ENCODE results near the gene C4BPB.

Gene C4BPB

DNA sequence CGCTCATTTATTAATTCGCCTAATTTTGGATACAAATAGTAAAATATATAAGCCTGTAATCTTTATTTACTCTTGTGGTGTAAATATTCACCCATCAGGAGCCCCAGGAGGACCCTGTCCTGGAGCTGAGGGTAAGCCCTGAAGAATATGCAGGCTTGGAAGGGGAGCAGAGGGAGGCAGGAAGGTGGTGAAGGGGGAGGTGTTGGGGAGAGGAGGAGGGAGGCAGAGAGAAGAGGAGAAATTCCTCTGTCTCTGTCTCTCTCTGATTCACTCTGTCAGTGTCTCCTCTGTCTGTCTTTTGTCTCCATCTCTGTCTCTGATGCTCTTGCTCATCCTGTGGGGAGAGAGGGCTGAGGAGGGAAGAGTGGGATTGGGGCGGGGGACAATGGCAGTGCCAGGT is 2.8 kb upstream of the C4BPB start:
- TF ChIP-seq ZNF274 (IDR thresholded peaks at IDR 0.05; ENCODE audit: low read depth, low read length), result no peak
- no peak for TF ChIP-seq SUZ12 (IDR thresholded peaks at IDR 0.05; ENCODE audit: extremely low read depth, insufficient read depth, insufficient read length)
- TF ChIP-seq YY1 (IDR thresholded peaks at IDR 0.05; ENCODE audit: insufficient read depth, insufficient read length), result no peak

DNA sequence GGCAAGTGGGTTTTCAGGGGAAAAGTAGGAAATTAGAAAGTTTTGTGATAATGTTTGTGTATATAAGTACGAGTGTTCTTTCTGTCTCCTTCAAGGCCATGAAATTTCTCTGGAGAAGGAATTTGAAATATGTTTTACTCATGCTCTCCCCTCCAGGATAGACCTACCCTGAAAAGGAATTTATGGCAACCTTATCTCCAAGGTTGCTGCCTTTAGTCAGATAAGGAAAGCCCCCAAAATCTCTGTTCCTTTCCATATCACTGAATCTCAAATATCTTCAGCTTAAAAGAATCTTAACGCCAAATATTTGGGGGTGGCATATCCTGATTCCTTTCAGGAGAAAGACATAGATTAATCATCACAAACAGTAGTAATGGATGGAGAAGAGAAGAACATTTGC is 499 bp upstream of the C4BPB start:
- Histone ChIP-seq H3K27me3 (ENCODE audit: insufficient read depth, insufficient read length) (no peaks in the 10 kb centered on the region), H3K9ac (ENCODE audit: insufficient read length, low read depth) (no peak overlapping the region), H3K9me3 (ENCODE audit: insufficient read depth, low read length) (no peaks in the 10 kb centered on the region), H3K4me3 (ENCODE audit: insufficient read length, low read depth) (no peak overlapping the region), H3K36me3 (ENCODE audit: insufficient read depth, insufficient read length, low read length) (no peaks in the 10 kb centered on the region), H3K4me1 (ENCODE audit: insufficient read depth, insufficient read length) (no peaks in the 10 kb centered on the region)
- TF ChIP-seq ZNF274 (IDR thresholded peaks at IDR 0.05; ENCODE audit: low read depth, low read length), result no peak
- no peak for TF ChIP-seq SUZ12 (IDR thresholded peaks at IDR 0.05; ENCODE audit: extremely low read depth, insufficient read depth, insufficient read length)
- no peak for TF ChIP-seq YY1 (IDR thresholded peaks at IDR 0.05; ENCODE audit: insufficient read depth, insufficient read length)
- DNase-seq (ENCODE audit: low read depth, low spot score), result no peak

More for the DNA sequence above, 2.8 kb upstream of the C4BPB start:
- no peak overlapping the region for H3K9ac ChIP-seq (ENCODE audit: insufficient read length, low read depth)
- H3K27me3 ChIP-seq (ENCODE audit: insufficient read depth, insufficient read length), result no peaks in the 10 kb centered on the region
- DNase-seq (ENCODE audit: low read depth, low spot score), result no peak
- no peak overlapping the region for H3K4me3 ChIP-seq (ENCODE audit: insufficient read length, low read depth)
- H3K36me3 ChIP-seq (ENCODE audit: insufficient read depth, insufficient read length, low read length), result no peaks in the 10 kb centered on the region
- no peaks in the 10 kb centered on the region for H3K9me3 ChIP-seq (ENCODE audit: insufficient read depth, low read length)
- no peaks in the 10 kb centered on the region for H3K4me1 ChIP-seq (ENCODE audit: insufficient read depth, insufficient read length)

DNA sequence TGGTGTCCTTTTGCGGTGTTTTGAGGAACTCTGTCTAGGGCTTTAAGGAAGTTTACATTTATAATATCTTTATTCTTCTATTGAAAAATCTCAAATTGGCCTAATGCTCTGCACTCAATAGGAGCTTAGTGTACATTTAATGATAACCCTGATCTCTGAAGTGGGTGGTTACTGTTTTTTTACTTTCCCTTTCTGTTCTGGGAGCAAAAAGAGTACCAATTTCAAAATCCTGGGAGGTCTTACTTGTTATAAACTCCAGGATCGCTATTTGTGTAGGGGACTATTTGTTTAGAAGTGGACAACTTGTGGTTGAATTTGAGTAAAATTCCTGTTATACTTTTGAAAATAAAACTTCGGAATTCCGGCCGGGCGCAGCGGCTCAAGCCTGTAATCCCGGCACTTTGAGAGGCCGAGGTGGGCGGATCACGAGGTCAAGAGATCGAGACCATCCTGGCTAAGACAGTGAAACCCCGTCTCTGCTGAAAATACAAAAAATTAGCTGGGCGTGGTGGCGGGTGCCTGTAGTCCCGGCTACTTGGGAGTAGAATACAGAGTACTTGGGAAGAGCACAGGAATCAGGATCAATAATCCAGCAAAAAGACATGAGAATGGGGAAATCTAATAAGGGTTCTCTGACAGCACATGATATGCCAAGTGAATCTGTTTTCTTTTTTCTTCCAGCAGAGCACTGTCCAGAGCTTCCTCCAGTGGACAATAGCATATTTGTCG is 1.1 kb downstream of the C4BPB start:
- no peak overlapping the region for H3K9ac ChIP-seq (ENCODE audit: insufficient read length, low read depth)
- TF ChIP-seq YY1 (IDR thresholded peaks at IDR 0.05; ENCODE audit: insufficient read depth, insufficient read length), result no peak
- TF ChIP-seq ZNF274 (IDR thresholded peaks at IDR 0.05; ENCODE audit: low read depth, low read length), result no peak
- no peak for TF ChIP-seq SUZ12 (IDR thresholded peaks at IDR 0.05; ENCODE audit: extremely low read depth, insufficient read depth, insufficient read length)
- no peaks in the 10 kb centered on the region for H3K9me3 ChIP-seq (ENCODE audit: insufficient read depth, low read length)
- no peak overlapping the region for H3K4me3 ChIP-seq (ENCODE audit: insufficient read length, low read depth)
- no peaks in the 10 kb centered on the region for H3K36me3 ChIP-seq (ENCODE audit: insufficient read depth, insufficient read length, low read length)
- no peaks in the 10 kb centered on the region for H3K4me1 ChIP-seq (ENCODE audit: insufficient read depth, insufficient read length)
- DNase-seq (ENCODE audit: low read depth, low spot score), result no peak
- no peaks in the 10 kb centered on the region for H3K27me3 ChIP-seq (ENCODE audit: insufficient read depth, insufficient read length)

DNA sequence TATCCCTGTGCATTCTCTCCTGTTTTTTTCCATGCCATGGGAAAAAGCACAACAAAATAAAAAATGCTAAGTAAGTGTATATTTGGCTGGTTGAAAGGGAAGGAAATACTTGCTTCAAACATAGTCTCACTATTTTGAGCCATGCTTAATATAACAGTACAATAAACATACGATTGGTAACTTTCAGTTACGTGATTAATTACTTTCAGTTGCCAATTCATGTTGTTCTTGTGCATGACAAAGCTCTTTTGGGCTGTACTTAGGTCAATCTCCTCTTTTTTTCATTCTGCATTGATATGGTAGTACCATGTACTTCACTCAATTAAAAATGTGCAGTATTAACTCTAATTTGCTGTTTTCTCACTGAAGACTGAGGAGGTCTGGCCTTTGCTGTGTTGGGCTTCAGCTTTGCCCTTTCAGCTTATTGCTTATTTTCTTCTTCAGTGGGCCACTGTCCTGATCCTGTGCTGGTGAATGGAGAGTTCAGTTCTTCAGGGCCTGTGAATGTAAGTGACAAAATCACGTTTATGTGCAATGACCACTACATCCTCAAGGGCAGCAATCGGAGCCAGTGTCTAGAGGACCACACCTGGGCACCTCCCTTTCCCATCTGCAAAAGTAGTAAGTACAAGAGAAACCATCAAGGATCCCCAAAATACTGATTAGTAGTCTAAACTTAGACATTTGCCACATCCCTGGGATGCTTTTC is 2.7 kb downstream of the C4BPB start:
- DNase-seq (ENCODE audit: low read depth, low spot score), result no peak
- TF ChIP-seq YY1 (IDR thresholded peaks at IDR 0.05; ENCODE audit: insufficient read depth, insufficient read length) (no peak), ZNF274 (IDR thresholded peaks at IDR 0.05; ENCODE audit: low read depth, low read length) (no peak), SUZ12 (IDR thresholded peaks at IDR 0.05; ENCODE audit: extremely low read depth, insufficient read depth, insufficient read length) (no peak)
- no peak overlapping the region for H3K9ac ChIP-seq (ENCODE audit: insufficient read length, low read depth)
- H3K9me3 ChIP-seq (ENCODE audit: insufficient read depth, low read length), result no peaks in the 10 kb centered on the region
- H3K36me3 ChIP-seq (ENCODE audit: insufficient read depth, insufficient read length, low read length), result no peaks in the 10 kb centered on the region
- no peaks in the 10 kb centered on the region for H3K4me1 ChIP-seq (ENCODE audit: insufficient read depth, insufficient read length)
- no peak overlapping the region for H3K4me3 ChIP-seq (ENCODE audit: insufficient read length, low read depth)
- no peaks in the 10 kb centered on the region for H3K27me3 ChIP-seq (ENCODE audit: insufficient read depth, insufficient read length)

DNA sequence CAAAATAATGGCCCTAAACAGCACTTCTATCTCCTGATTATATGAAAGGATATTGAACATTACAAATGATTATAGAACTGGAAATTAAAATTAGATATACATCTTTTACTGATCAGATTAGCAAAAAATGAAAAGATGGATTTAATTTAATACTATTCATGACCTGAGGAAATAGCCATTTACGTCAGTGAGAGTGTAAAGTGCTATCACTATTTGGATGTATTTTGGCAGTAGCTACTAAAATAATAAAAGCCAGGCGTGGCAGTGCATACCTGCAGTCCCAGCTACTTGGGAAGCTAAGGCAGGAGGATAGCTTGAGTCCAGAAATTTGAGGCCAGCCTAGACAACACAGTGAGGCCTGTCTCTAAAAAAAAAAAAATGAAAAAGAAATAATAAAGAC is 5.3 kb downstream of the C4BPB start:
- no peaks in the 10 kb centered on the region for H3K27me3 ChIP-seq (ENCODE audit: insufficient read depth, insufficient read length)
- H3K9me3 ChIP-seq (ENCODE audit: insufficient read depth, low read length), result peaks cover 11% of the 10 kb centered on the region; the same call in 1 of the 2 replicates
- no peaks in the 10 kb centered on the region for H3K36me3 ChIP-seq (ENCODE audit: insufficient read depth, insufficient read length, low read length)
- H3K4me3 ChIP-seq (ENCODE audit: insufficient read length, low read depth), result no peak overlapping the region
- H3K4me1 ChIP-seq (ENCODE audit: insufficient read depth, insufficient read length), result no peaks in the 10 kb centered on the region
- DNase-seq (ENCODE audit: low read depth, low spot score), result no peak
- H3K9ac ChIP-seq (ENCODE audit: insufficient read length, low read depth), result no peak overlapping the region
- TF ChIP-seq YY1 (IDR thresholded peaks at IDR 0.05; ENCODE audit: insufficient read depth, insufficient read length) (no peak), ZNF274 (IDR thresholded peaks at IDR 0.05; ENCODE audit: low read depth, low read length) (no peak), SUZ12 (IDR thresholded peaks at IDR 0.05; ENCODE audit: extremely low read depth, insufficient read depth, insufficient read length) (no peak)

DNA sequence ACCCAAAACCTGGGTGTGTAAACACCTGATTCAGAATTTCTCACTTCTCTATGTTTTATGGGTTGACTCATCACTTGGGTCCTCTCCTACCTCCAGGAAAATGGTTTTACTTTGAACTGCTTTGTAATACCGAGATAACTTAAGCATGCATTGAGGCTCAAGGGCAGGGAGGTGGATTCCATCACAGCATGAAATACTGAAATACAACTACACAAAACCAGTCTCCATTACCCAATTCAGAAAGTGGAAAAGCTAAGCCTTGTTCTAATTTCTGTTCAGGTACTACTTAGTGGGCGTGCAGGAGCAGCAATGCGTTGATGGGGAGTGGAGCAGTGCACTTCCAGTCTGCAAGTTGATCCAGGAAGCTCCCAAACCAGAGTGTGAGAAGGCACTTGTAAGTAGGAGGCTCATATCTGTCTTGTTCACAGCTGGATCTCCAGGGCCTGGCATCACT is 9.2 kb downstream of the C4BPB start:
- no peak overlapping the region for H3K4me3 ChIP-seq (ENCODE audit: insufficient read length, low read depth)
- H3K9me3 ChIP-seq (ENCODE audit: insufficient read depth, low read length), result peaks cover 15% of the 10 kb centered on the region; the same call in 1 of the 2 replicates
- TF ChIP-seq YY1 (IDR thresholded peaks at IDR 0.05; ENCODE audit: insufficient read depth, insufficient read length) (no peak), SUZ12 (IDR thresholded peaks at IDR 0.05; ENCODE audit: extremely low read depth, insufficient read depth, insufficient read length) (no peak), ZNF274 (IDR thresholded peaks at IDR 0.05; ENCODE audit: low read depth, low read length) (no peak)
- no peaks in the 10 kb centered on the region for H3K36me3 ChIP-seq (ENCODE audit: insufficient read depth, insufficient read length, low read length)
- no peaks in the 10 kb centered on the region for H3K4me1 ChIP-seq (ENCODE audit: insufficient read depth, insufficient read length)
- H3K27me3 ChIP-seq (ENCODE audit: insufficient read depth, insufficient read length), result no peaks in the 10 kb centered on the region
- H3K9ac ChIP-seq (ENCODE audit: insufficient read length, low read depth), result no peak overlapping the region
- DNase-seq (ENCODE audit: low read depth, low spot score), result no peak

DNA sequence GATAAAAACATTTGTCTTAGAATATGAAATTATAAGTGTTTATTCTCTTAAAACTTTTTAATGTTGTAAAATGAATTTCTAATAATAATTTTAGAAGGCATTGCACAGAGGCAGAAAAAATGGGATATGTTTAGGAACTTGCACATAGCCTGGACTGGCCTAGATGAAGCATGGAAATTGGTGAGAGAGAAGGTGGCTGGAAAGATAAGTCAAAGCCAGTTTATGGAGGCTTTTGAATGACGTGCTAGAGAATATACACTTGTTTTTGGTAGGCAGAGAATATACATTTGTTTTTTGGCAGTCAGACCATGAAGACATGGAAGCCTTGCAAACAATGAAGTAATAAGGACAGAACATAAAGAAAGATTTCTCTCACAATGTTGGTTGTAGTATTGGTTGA is 13.1 kb downstream of the C4BPB start:
- H3K4me1 ChIP-seq (ENCODE audit: insufficient read depth, insufficient read length), result no peaks in the 10 kb centered on the region
- H3K27me3 ChIP-seq (ENCODE audit: insufficient read depth, insufficient read length), result no peaks in the 10 kb centered on the region
- DNase-seq (ENCODE audit: low read depth, low spot score), result no peak
- H3K9me3 ChIP-seq (ENCODE audit: insufficient read depth, low read length), result peaks cover 15% of the 10 kb centered on the region; the same call in 1 of the 2 replicates
- TF ChIP-seq SUZ12 (IDR thresholded peaks at IDR 0.05; ENCODE audit: extremely low read depth, insufficient read depth, insufficient read length) (no peak), YY1 (IDR thresholded peaks at IDR 0.05; ENCODE audit: insufficient read depth, insufficient read length) (no peak), ZNF274 (IDR thresholded peaks at IDR 0.05; ENCODE audit: low read depth, low read length) (no peak)
- H3K36me3 ChIP-seq (ENCODE audit: insufficient read depth, insufficient read length, low read length), result no peaks in the 10 kb centered on the region
- no peak overlapping the region for H3K9ac ChIP-seq (ENCODE audit: insufficient read length, low read depth)
- H3K4me3 ChIP-seq (ENCODE audit: insufficient read length, low read depth), result no peak overlapping the region
